H1 (cell line): ENCODE data around the gene TMEM164.

Experiments used
- CHD2 ChIP-seq: IDR thresholded peaks from 2 replicates; pipeline ENCODE4 v1.6.1; 2012; ENCODE audit warnings: low read length, improper control_type of control experiment
- GABPA ChIP-seq: IDR thresholded peaks from 2 replicates; pipeline ENCODE4 v1.6.1; 2011; ENCODE audit warnings: mild to moderate bottlenecking, low read length, moderate library complexity, borderline replicate concordance; ENCODE audit not compliant: insufficient read depth
- JUN ChIP-seq: IDR thresholded peaks from 2 replicates; pipeline ENCODE4 v1.6.1; 2011; ENCODE audit warnings: low read depth, mild to moderate bottlenecking, improper control_type of control experiment, low read length
- JUND ChIP-seq: IDR thresholded peaks from 2 replicates; pipeline ENCODE4 v1.6.1; 2011; ENCODE audit warnings: mild to moderate bottlenecking, improper control_type of control experiment, low read length
- NRF1 ChIP-seq: IDR thresholded peaks from 2 replicates; pipeline ENCODE4 v1.6.1; 2011; ENCODE audit warnings: mild to moderate bottlenecking, low read depth, low read length, improper control_type of control experiment
- POLR2A ChIP-seq, 2 experiments: IDR thresholded peaks; 1 replicate in 1 of 2; 2 replicates in 1 of 2; pipeline ENCODE4 v1.6.1; 2011; ENCODE audit warnings: low read depth in 2 of 2, low read length in 2 of 2, mild to moderate bottlenecking in 2 of 2; ENCODE audit errors: control extremely low read depth in 1 of 2
- POLR2AphosphoS5 ChIP-seq: IDR thresholded peaks from 2 replicates; pipeline ENCODE4 v1.6.1; 2011; ENCODE audit warnings: low read depth, low read length
- SP1 ChIP-seq: IDR thresholded peaks from 2 replicates; pipeline ENCODE4 v1.6.1; 2011; ENCODE audit warnings: low read depth, low read length
- TAF1 ChIP-seq: IDR thresholded peaks from 2 replicates; pipeline ENCODE4 v1.6.1; 2011; ENCODE audit warnings: mild to moderate bottlenecking, low read depth, low read length
- TF ChIP-seq, protein P1 (sequence below): IDR thresholded peaks from 2 replicates; pipeline ENCODE4 v1.6.1; 2012; ENCODE audit warnings: inconsistent platforms
- TF ChIP-seq, protein P2 (sequence below), 3 experiments: IDR thresholded peaks; 1 replicate in 2 of 3; 2 replicates in 1 of 3; pipeline versions ENCODE4 v1.5.1 to v1.6.1; 2011; ENCODE audit warnings: low read length in 3 of 3, mild to moderate bottlenecking in 3 of 3, inconsistent platforms in 2 of 3, low read depth in 1 of 3, moderate library complexity in 1 of 3; ENCODE audit not compliant: insufficient read depth in 1 of 3; ENCODE audit errors: control extremely low read depth in 1 of 3

DNA sequence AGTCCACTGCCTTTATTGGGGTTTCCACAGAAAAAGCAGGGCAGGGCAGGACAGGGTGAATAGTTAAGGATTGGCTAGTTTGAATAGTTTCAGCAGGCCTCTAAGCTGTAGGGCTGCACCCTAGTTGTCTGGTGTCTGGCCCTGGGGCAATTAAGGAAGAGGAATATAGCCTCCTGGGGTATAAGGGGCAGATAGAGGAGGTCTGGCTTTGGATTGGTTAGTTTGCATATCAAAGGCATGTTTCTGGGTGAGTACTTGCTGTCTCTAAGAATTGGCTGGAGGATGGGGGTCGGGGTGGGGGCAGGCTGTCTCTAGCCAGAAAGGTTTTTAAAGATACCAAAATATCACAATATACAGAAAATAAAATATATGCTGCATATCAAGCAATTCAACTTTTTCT, 100.4 kb downstream of the TMEM164 start:
- TF ChIP-seq POLR2A (IDR thresholded peaks at IDR 0.05; ENCODE audit: control extremely low read depth in 1 of 2, low read depth in 2 of 2, low read length in 2 of 2) (no peak), GABPA (no peak), POLR2AphosphoS5 (no peak), NRF1 (no peak), CHD2 (no peak), TAF1 (no peak), JUN (no peak), JUND (no peak), SP1 (no peak)
- TF ChIP-seq, protein P1, sequence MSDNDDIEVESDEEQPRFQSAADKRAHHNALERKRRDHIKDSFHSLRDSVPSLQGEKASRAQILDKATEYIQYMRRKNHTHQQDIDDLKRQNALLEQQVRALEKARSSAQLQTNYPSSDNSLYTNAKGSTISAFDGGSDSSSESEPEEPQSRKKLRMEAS: no peak
- TF ChIP-seq, protein P2, sequence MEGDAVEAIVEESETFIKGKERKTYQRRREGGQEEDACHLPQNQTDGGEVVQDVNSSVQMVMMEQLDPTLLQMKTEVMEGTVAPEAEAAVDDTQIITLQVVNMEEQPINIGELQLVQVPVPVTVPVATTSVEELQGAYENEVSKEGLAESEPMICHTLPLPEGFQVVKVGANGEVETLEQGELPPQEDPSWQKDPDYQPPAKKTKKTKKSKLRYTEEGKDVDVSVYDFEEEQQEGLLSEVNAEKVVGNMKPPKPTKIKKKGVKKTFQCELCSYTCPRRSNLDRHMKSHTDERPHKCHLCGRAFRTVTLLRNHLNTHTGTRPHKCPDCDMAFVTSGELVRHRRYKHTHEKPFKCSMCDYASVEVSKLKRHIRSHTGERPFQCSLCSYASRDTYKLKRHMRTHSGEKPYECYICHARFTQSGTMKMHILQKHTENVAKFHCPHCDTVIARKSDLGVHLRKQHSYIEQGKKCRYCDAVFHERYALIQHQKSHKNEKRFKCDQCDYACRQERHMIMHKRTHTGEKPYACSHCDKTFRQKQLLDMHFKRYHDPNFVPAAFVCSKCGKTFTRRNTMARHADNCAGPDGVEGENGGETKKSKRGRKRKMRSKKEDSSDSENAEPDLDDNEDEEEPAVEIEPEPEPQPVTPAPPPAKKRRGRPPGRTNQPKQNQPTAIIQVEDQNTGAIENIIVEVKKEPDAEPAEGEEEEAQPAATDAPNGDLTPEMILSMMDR (IDR thresholded peaks at IDR 0.05; ENCODE audit: control extremely low read depth in 1 of 3, insufficient read depth in 1 of 3, low read depth in 1 of 3, low read length in 3 of 3): no peak
